A673 (cell line): ENCODE data around the gene MOCS3. TPM values are rescaled to one million over a fixed set of nuclear protein-coding genes. Genes with fewer than 3 reads are reported as not detected.

Source experiments
- BruUV-seq: library from RNA; stranded (reverse); fragments of 400-500 nt; replicated peaks from 2 replicates; lab custom pipeline; 2021; lab: Mats Ljungman, UMichigan
- CTCF ChIA-PET: fragments of 300-600 bp; sonication (Branson Sonifier 250); formaldehyde crosslinking; loops from one replicate; lab custom pipeline; 2022; ENCODE audit warnings: antibody characterized with exemption; lab: Charles Lee
- POLR2A ChIA-PET: fragments of 300-600 bp; sonication (Branson Sonifier 250); formaldehyde crosslinking; loops from one replicate; lab custom pipeline; 2022; ENCODE audit warnings: antibody characterized with exemption; ENCODE audit not compliant: low non-redundant PET; lab: Charles Lee
- DNase-seq: peaks from one replicate; pipeline ENCODE4 v3.0.0-alpha.2; 2015; ENCODE audit warnings: low spot score
- H3K27ac ChIP-seq: fragments of 200-600 bp; sonication (generic); 2 replicates; pipeline ENCODE4 v1.5.1; 2016; ENCODE audit warnings: mixed run types, low read depth, mild to moderate bottlenecking, mixed read lengths, antibody characterized with exemption, low read length; ENCODE audit not compliant: poor library complexity, severe bottlenecking
- H3K27me3 ChIP-seq: fragments of 200-600 bp; sonication (generic); replicated peaks from 2 replicates; pipeline ENCODE4 v1.6.1; 2017; ENCODE audit warnings: mixed run types, low read depth, mild to moderate bottlenecking, mixed read lengths, antibody characterized with exemption, low read length; ENCODE audit not compliant: insufficient read depth, poor library complexity
- H3K36me3 ChIP-seq: fragments of 200-600 bp; sonication (generic); 2 replicates; pipeline ENCODE4 v1.6.1; 2016; ENCODE audit warnings: mixed run types, mild to moderate bottlenecking, mixed read lengths, antibody characterized with exemption, low read length; ENCODE audit not compliant: insufficient read depth, poor library complexity, severe bottlenecking
- H3K4me1 ChIP-seq: fragments of 200-600 bp; sonication (generic); 2 replicates; pipeline ENCODE4 v1.6.1; 2017; ENCODE audit warnings: mixed run types, mild to moderate bottlenecking, mixed read lengths, antibody characterized with exemption, low read length; ENCODE audit not compliant: insufficient read depth, poor library complexity, severe bottlenecking
- H3K4me3 ChIP-seq: fragments of 200-600 bp; sonication (generic); 2 replicates; pipeline ENCODE4 v1.5.1; 2016; ENCODE audit warnings: low read depth, mixed run types, mild to moderate bottlenecking, mixed read lengths, low read length; ENCODE audit not compliant: poor library complexity, severe bottlenecking
- H3K9me3 ChIP-seq: fragments of 200-600 bp; sonication (generic); 2 replicates; pipeline ENCODE4 v1.6.1; 2016; ENCODE audit warnings: mixed run types, low read depth, mild to moderate bottlenecking, mixed read lengths, antibody characterized with exemption, low read length; ENCODE audit not compliant: poor library complexity, severe bottlenecking
- EZH2 ChIP-seq: fragments of 200-600 bp; sonication (generic); IDR thresholded peaks from 2 replicates; pipeline ENCODE4 v1.6.1; 2017; ENCODE audit warnings: borderline replicate concordance, low read depth, mild to moderate bottlenecking, mixed read lengths, antibody characterized with exemption, low read length; ENCODE audit not compliant: poor library complexity, severe bottlenecking
- intact Hi-C: fragments of 100-400 bp; cut with micrococcal nuclease; formaldehyde crosslinking; loops from one replicate; pipeline ENCODE4 v1.10.0; 2022; ENCODE audit not compliant: unreplicated experiment
- total RNA-seq: library from RNA; stranded (reverse); gene quantifications from 2 replicates; pipeline ENCODE4 v1.2.3, GENCODE V29; 2021
- TF ChIP-seq, protein P1 (sequence below): fragments of 300-800, 200-600 bp; sonication (generic); conservative IDR thresholded peaks from 2 replicates; pipeline ENCODE4 v1.5.1; 2017; ENCODE audit warnings: low read depth, mild to moderate bottlenecking, antibody characterized with exemption, low read length, moderate library complexity, mixed read lengths

Gene MOCS3
- total RNA-seq, 1 experiment from 2014 or later: 5.9 TPM

DNA sequence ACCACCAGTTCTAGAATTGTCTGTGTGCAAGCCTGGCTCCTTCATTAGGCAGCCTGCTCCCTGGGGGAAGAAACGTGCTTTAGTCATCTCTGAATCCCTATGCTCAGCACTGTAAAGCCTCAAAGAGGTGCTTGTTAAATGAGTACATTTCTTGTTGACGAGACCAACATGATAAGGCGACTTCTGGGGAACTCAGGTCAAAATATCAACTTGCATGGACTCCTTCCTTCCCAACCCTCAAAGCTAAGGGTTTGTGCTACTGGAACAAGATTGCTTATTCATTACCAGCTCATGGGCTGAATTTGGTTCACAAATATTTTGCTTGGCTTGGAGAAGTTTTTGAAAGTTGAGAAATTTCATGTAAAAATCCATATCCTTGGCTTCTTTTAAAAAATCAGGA, 53.7 kb downstream of the MOCS3 start:
- ChIA-PET POLR2A (no interaction called here), CTCF (no interaction called here)
- BruUV-seq: no TSS peak
- Histone ChIP-seq H3K4me3 (no peak overlapping the region), H3K4me1 (peaks cover 6% of the 10 kb centered on the region), H3K27ac (no peak overlapping the region), H3K36me3 (no peaks in the 10 kb centered on the region), H3K9me3 (no peaks in the 10 kb centered on the region), H3K27me3 (no peaks in the 10 kb centered on the region)
- TF ChIP-seq, protein P1, sequence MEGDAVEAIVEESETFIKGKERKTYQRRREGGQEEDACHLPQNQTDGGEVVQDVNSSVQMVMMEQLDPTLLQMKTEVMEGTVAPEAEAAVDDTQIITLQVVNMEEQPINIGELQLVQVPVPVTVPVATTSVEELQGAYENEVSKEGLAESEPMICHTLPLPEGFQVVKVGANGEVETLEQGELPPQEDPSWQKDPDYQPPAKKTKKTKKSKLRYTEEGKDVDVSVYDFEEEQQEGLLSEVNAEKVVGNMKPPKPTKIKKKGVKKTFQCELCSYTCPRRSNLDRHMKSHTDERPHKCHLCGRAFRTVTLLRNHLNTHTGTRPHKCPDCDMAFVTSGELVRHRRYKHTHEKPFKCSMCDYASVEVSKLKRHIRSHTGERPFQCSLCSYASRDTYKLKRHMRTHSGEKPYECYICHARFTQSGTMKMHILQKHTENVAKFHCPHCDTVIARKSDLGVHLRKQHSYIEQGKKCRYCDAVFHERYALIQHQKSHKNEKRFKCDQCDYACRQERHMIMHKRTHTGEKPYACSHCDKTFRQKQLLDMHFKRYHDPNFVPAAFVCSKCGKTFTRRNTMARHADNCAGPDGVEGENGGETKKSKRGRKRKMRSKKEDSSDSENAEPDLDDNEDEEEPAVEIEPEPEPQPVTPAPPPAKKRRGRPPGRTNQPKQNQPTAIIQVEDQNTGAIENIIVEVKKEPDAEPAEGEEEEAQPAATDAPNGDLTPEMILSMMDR: no peak
- TF ChIP-seq EZH2: no peak
- intact Hi-C loops: no loop called here
- DNase-seq: no peak

Other genes starting within 250 kb of the MOCS3 start
- gene PARD6B, start 227.2 kb upstream of the MOCS3 start, total RNA-seq: 24.7 and 28.1 TPM in 2 replicates
- 28.4 and 35.2 TPM in 2 replicates for gene BCAS4, start 163.8 kb upstream of the MOCS3 start, total RNA-seq
- gene ADNP, start 27.4 kb upstream of the MOCS3 start, total RNA-seq: 104 and 108 TPM in 2 replicates
- gene DPM1, start 286 bp upstream of the MOCS3 start, total RNA-seq: 62.5 and 65.5 TPM in 2 replicates
- 19.6 and 22.7 TPM in 2 replicates for gene KCNG1, start 64.3 kb downstream of the MOCS3 start, total RNA-seq